Ovary (tissue), 9 donors: ENCODE data around the gene AGRP. TPM values are rescaled to one million over a fixed set of nuclear protein-coding genes. Genes with fewer than 3 reads are reported as not detected.
A peak's percentile ranks its signal among the peaks of the same experiment; 100 is the strongest.

Source experiments
- DNase-seq, 5 donors: peaks; one replicate each; pipeline ENCODE4 v3.0.0-alpha.2; 2019 to 2020
- H3K27ac ChIP-seq, 2 donors: fragments of 200-600 bp; one replicate each; pipeline versions ENCODE4 v1.5.1 to v1.8.0; 2019 to 2022
- H3K27me3 ChIP-seq: fragments of 200-600 bp; one replicate; pipeline ENCODE4 v1.8.0; 2022
- H3K36me3 ChIP-seq: fragments of 200-600 bp; sonication (generic); one replicate; pipeline ENCODE4 v1.5.1; 2019
- H3K4me1 ChIP-seq: one replicate; pipeline ENCODE4 v1.8.1; 2013; ENCODE audit warnings: mild to moderate bottlenecking, moderate library complexity; ENCODE audit not compliant: insufficient read depth
- H3K4me3 ChIP-seq: fragments of 200-600 bp; sonication (generic); one replicate; pipeline ENCODE4 v1.5.1; 2017
- H3K9me3 ChIP-seq, 2 donors: fragments of 200-600 bp in 1 of 2; sonication (generic) in 1 of 2; one replicate each; pipeline versions ENCODE4 v1.5.1 to v1.8.1; 2013 to 2019; ENCODE audit warnings: mild to moderate bottlenecking in 1 of 2, moderate library complexity in 1 of 2
- CTCF ChIP-seq, 3 donors: fragments of 450-650 bp in 2 of 3; fragments of 200-600 bp in 1 of 3; IDR thresholded peaks; one replicate each; pipeline versions ENCODE4 v1.5.1 to v1.8.0; 2016 to 2022; ENCODE audit warnings: antibody characterized with exemption in 3 of 3, mild to moderate bottlenecking in 1 of 3
- EP300 ChIP-seq: sonication (generic); formaldehyde crosslinking; IDR thresholded peaks from one replicate; pipeline ENCODE4 v1.6.1; 2017; ENCODE audit warnings: antibody characterized with exemption
- POLR2A ChIP-seq: fragments of 450-650 bp; IDR thresholded peaks from one replicate; pipeline ENCODE4 v1.6.1; 2017; ENCODE audit warnings: antibody characterized with exemption, mild to moderate bottlenecking, moderate library complexity
- WGBS, 3 donors: extraction: QIAGEN DNeasy Blood & Tissue Kit in 1 of 3; methylation state at CpG; one replicate each; pipeline versions ENCODE4 v1.1.5 to v1.1.7; 2013 to 2017; 5-methylcytosine and 5-hydroxymethylcytosine counted together
- intact Hi-C, 4 donors: fragments of 100-400 bp; cut with DNase I; formaldehyde crosslinking; loops; one replicate each; pipeline versions ENCODE4 v1.11.0 to v1.15.1; 2022 to 2023
- polyA plus RNA-seq, 2 donors: library from polyadenylated mRNA; stranded (reverse); fragments of 200-250 nt in 1 of 2; fragments of 350-450 nt in 1 of 2; fragmentation: Illumina TruSeq in 1 of 2; extraction: RNeasy Lipid Tissue Mini Kit (QIAGEN cat#74804) in 1 of 2; gene quantifications; one replicate each; pipeline ENCODE4 v1.2.3, GENCODE V29; 2013 to 2014
- total RNA-seq, 7 donors: library from RNA; depleted of rRNA in 2 of 7; stranded (reverse); fragments of >200 nt in 2 of 7; fragmentation: NEBNext Ultra II Directional in 3 of 7; extraction: Animal tissue kit (Norgen Biotek cat#: 25700) in 3 of 7; gene quantifications; one replicate each; pipeline versions ENCODE4 v1.1.0 to v1.2.4, GENCODE V29; 2016 to 2023
- donor health status: DM: no; HTN: no; CAD: no; lungs with moderate emphysema.
- donor health status: DM: no; HTN: no; CAD: no.
- donor health status: Bipolar disorder and iron deficiency.
- donor health status: DM: yes; HTN: yes; CAD: no.
- donor health status: DM: no; HTN: no; CAD: no.
- donor health status: DM: yes; HTN: yes; CAD: no.

AGRP gene
- total and polyA plus RNA-seq, 9 donors = 0.11 to 0.55 (median 0.48) TPM; not detected in 6

- DNase-seq = no peak
- no peaks in the 10 kb centered on the region for H3K36me3 ChIP-seq
- whole genome bisulfite sequencing, 3 donors = 89 to 91% (median 90%) methylated on average over 19 of the region's 19 CpGs
Observed at GRCh38 chr16:67438824-67439393, 44.4 kb downstream of the AGRP start.

GRCh38 chr16:67438098-67438791 lies 45.1 kb downstream of the AGRP start:
- Histone ChIP-seq H3K4me3 (no peak overlapping the region), H3K9me3 (no peaks in the 10 kb centered on the region), H3K4me1 (peaks cover 13% of the 10 kb centered on the region), H3K27me3 (no peaks in the 10 kb centered on the region), H3K27ac (no peak overlapping the region), H3K36me3 (no peaks in the 10 kb centered on the region)
- intact Hi-C loops = no loop called here
- no peak for DNase-seq
- 88 to 92% (median 90%) methylated on average over 20 of the region's 20 CpGs for WGBS, 3 donors
- TF ChIP-seq EP300 (no peak), CTCF (IDR thresholded peaks at IDR 0.05) (no peak), POLR2A (no peak)

More at GRCh38 chr16:67438824-67439393, 44.4 kb downstream of the AGRP start:
- H3K27me3 ChIP-seq = no peaks in the 10 kb centered on the region
- intact Hi-C loops = no loop called here
- H3K27ac ChIP-seq = no peak overlapping the region
- no peaks in the 10 kb centered on the region for H3K9me3 ChIP-seq
- no peak overlapping the region for H3K4me3 ChIP-seq
- TF ChIP-seq EP300 (no peak), POLR2A (no peak), CTCF (IDR thresholded peaks at IDR 0.05) (no peak)
- peaks cover 20% of the 10 kb centered on the region for H3K4me1 ChIP-seq

- TF ChIP-seq EP300 = no peak
- TF ChIP-seq CTCF (IDR thresholded peaks at IDR 0.05) = no peak
- no peak for TF ChIP-seq POLR2A
- Histone ChIP-seq H3K4me3 (no peak overlapping the region), H3K9me3 (no peaks in the 10 kb centered on the region), H3K4me1 (peaks cover 9% of the 10 kb centered on the region), H3K27ac (no peak overlapping the region), H3K36me3 (no peaks in the 10 kb centered on the region), H3K27me3 (no peaks in the 10 kb centered on the region)
- no peak for DNase-seq
- WGBS, 3 donors = 83 to 88% (median 84%) methylated on average over 4 of the region's 4 CpGs
- intact Hi-C loops = no loop called here
Observed at GRCh38 chr16:67437513-67437912, 45.8 kb downstream of the AGRP start.

- peak in 1 of 5 donors; percentile 19 for DNase-seq
- TF ChIP-seq CTCF (IDR thresholded peaks at IDR 0.05) (no peak), EP300 (no peak), POLR2A (no peak)
- H3K9me3 ChIP-seq = no peaks in the 10 kb centered on the region
- no peak overlapping the region for H3K27ac ChIP-seq
- H3K27me3 ChIP-seq = no peaks in the 10 kb centered on the region
- no peaks in the 10 kb centered on the region for H3K36me3 ChIP-seq
- 90 to 93% (median 92%) methylated on average over 23 of the region's 23 CpGs for WGBS, 3 donors
- H3K4me3 ChIP-seq = no peak overlapping the region
- intact Hi-C loops = no loop called here
- H3K4me1 ChIP-seq = peaks cover 5% of the 10 kb centered on the region
Observed at GRCh38 chr16:67436640-67437193, 46.6 kb downstream of the AGRP start.
